Activated CD8-positive, alpha-beta T cell treated with anti-CD3 and anti-CD28 coated beads for 36 hours (primary cell): ENCODE results near the gene PRLH. TPM values are rescaled to one million over a fixed set of nuclear protein-coding genes. Genes with fewer than 3 reads are reported as not detected.
"Not testable (repeated sequence)": the region's sequence is repeated elsewhere in the genome, so short reads cannot be mapped to it uniquely, and the experiment has no call there.

Source experiments
- ATAC-seq: fragments of 200-7000 bp; cut with Tn5 transposase; one replicate; pipeline ENCODE4 v1.10.0; 2021; ENCODE audit warnings: mild to moderate bottlenecking, moderate library complexity
- CTCF ChIA-PET: fragments of 350-600 bp; sonication (Branson Sonifier 250); formaldehyde crosslinking; loops from one replicate; lab custom pipeline; 2021; ENCODE audit warnings: antibody characterized with exemption; lab: Charles Lee
- POLR2A ChIA-PET: fragments of 350-600 bp; sonication (Branson Sonifier 250); formaldehyde crosslinking; loops from one replicate; lab custom pipeline; 2021; ENCODE audit warnings: antibody characterized with exemption; lab: Charles Lee
- DNase-seq: peaks from one replicate; pipeline ENCODE4 v3.0.0-alpha.2; 2020
- H3K27ac Mint-ChIP-seq: one replicate; pipeline ENCODE4 v1.8.0; 2021; ENCODE audit warnings: mild to moderate bottlenecking, mixed read lengths
- H3K27me3 Mint-ChIP-seq: one replicate; pipeline ENCODE4 v1.8.0; 2021; ENCODE audit warnings: mixed read lengths
- H3K36me3 Mint-ChIP-seq: one replicate; pipeline ENCODE4 v1.8.0; 2021; ENCODE audit warnings: low read depth, mixed read lengths
- H3K4me1 Mint-ChIP-seq: one replicate; pipeline ENCODE4 v1.8.0; 2021; ENCODE audit warnings: low read depth, mixed read lengths
- H3K4me3 Mint-ChIP-seq: one replicate; pipeline ENCODE4 v1.8.0; 2021; ENCODE audit warnings: mild to moderate bottlenecking, moderate library complexity, mixed read lengths
- H3K9me3 Mint-ChIP-seq: one replicate; pipeline ENCODE4 v1.8.0; 2021; ENCODE audit warnings: mixed read lengths
- intact Hi-C: fragments of 100-400 bp; cut with micrococcal nuclease; formaldehyde crosslinking; loops from one replicate; pipeline ENCODE4 v1.10.0; 2022
- total RNA-seq, 2 experiments: library from RNA; stranded (reverse); gene quantifications; one replicate each; pipeline ENCODE4 v1.2.3, GENCODE V29; 2021
- TF ChIP-seq, protein P1 (sequence below): fragments of 200-600 bp; IDR thresholded peaks from one replicate; pipeline ENCODE4 v1.8.0; 2022; ENCODE audit warnings: antibody characterized with exemption, mild to moderate bottlenecking

The PRLH gene
- total RNA-seq, 2 experiments from 2014 or later = not detected

DNA sequence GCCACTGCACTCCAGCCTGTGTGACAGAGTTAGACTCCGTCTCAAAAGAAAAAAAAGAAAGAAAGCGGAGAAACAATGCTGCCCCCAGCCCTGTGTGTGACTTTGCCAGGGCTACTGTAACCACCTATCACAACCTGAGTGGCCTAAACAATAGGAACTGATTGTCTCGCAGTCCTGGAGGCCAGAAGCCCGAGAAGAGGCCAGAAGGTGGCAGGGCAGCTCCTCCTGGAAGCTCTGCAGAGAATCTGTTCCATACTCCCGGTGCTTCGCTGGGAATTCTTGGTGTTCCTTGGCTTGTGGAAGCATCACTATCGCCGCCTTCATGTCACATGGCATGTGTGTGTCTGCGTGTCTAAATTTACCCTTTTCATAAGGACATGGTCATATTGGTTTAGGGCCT is 38.6 kb downstream of the PRLH start:
- no peak for ATAC-seq
- Mint-ChIP-seq H3K27me3 (no peaks in the 10 kb centered on the region), H3K36me3 (no peaks in the 10 kb centered on the region), H3K4me3 (no peak overlapping the region), H3K4me1 (peaks cover 20% of the 10 kb centered on the region), H3K27ac (no peak overlapping the region), H3K9me3 (peaks cover 4% of the 10 kb centered on the region)
- no peak for DNase-seq
- ChIA-PET CTCF (interaction anchor here (1.5 to 4.1 kb wide), 2 partner anchors 23 to 140 kb away, joined by 3 to 31 read pairs; no protein-coding TSS in a partner anchor), POLR2A (no interaction called here)
- intact Hi-C loops = no loop called here
- TF ChIP-seq, protein P1, sequence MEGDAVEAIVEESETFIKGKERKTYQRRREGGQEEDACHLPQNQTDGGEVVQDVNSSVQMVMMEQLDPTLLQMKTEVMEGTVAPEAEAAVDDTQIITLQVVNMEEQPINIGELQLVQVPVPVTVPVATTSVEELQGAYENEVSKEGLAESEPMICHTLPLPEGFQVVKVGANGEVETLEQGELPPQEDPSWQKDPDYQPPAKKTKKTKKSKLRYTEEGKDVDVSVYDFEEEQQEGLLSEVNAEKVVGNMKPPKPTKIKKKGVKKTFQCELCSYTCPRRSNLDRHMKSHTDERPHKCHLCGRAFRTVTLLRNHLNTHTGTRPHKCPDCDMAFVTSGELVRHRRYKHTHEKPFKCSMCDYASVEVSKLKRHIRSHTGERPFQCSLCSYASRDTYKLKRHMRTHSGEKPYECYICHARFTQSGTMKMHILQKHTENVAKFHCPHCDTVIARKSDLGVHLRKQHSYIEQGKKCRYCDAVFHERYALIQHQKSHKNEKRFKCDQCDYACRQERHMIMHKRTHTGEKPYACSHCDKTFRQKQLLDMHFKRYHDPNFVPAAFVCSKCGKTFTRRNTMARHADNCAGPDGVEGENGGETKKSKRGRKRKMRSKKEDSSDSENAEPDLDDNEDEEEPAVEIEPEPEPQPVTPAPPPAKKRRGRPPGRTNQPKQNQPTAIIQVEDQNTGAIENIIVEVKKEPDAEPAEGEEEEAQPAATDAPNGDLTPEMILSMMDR = no peak

GRCh38 chr2:237606522-237606921 is 40.1 kb downstream of the PRLH start:
- H3K36me3 Mint-ChIP-seq, ATAC-seq, H3K27me3 Mint-ChIP-seq, DNase-seq, intact Hi-C loops, H3K27ac Mint-ChIP-seq, H3K9me3 Mint-ChIP-seq, H3K4me3 Mint-ChIP-seq: not testable (repeated sequence)
- H3K4me1 Mint-ChIP-seq = peaks cover 20% of the 10 kb centered on the region
- CTCF ChIA-PET = interaction anchor here (1.5 kb wide), 1 partner anchor 139 kb away, joined by 3 read pairs; no protein-coding TSS in a partner anchor
- POLR2A ChIA-PET = interaction anchor here (0.6 kb wide), 2 partner anchors 20 to 97 kb away, joined by 3 to 4 read pairs; no protein-coding TSS in a partner anchor

GRCh38 chr2:237612527-237613357 is 46.4 kb downstream of the PRLH start:
- Mint-ChIP-seq H3K27ac (no peak overlapping the region), H3K9me3 (no peaks in the 10 kb centered on the region), H3K4me3 (no peak overlapping the region), H3K27me3 (no peaks in the 10 kb centered on the region), H3K36me3 (no peaks in the 10 kb centered on the region), H3K4me1 (peaks cover 28% of the 10 kb centered on the region)
- ChIA-PET CTCF (interaction anchor here (1.0 to 1.8 kb wide), 3 partner anchors 23 to 41 kb away, joined by 3 to 4 read pairs (median 3); no protein-coding TSS in a partner anchor), POLR2A (no interaction called here)
- intact Hi-C loops = no loop called here
- TF ChIP-seq, protein P1 = no peak
- DNase-seq (no peak), ATAC-seq (no peak)

GRCh38 chr2:237613679-237614078 is 47.3 kb downstream of the PRLH start:
- intact Hi-C loops = no loop called here
- Mint-ChIP-seq H3K9me3 (no peaks in the 10 kb centered on the region), H3K4me1 (peaks cover 37% of the 10 kb centered on the region), H3K27ac (no peak overlapping the region), H3K4me3 (no peak overlapping the region), H3K36me3 (no peaks in the 10 kb centered on the region), H3K27me3 (no peaks in the 10 kb centered on the region)
- CTCF ChIA-PET = interaction anchor here (1.0 to 1.8 kb wide), 3 partner anchors 22 to 42 kb away, joined by 3 to 4 read pairs (median 3); no protein-coding TSS in a partner anchor
- POLR2A ChIA-PET = no interaction called here
- no peak for DNase-seq
- TF ChIP-seq, protein P1 = no peak
- ATAC-seq = no peak

DNA sequence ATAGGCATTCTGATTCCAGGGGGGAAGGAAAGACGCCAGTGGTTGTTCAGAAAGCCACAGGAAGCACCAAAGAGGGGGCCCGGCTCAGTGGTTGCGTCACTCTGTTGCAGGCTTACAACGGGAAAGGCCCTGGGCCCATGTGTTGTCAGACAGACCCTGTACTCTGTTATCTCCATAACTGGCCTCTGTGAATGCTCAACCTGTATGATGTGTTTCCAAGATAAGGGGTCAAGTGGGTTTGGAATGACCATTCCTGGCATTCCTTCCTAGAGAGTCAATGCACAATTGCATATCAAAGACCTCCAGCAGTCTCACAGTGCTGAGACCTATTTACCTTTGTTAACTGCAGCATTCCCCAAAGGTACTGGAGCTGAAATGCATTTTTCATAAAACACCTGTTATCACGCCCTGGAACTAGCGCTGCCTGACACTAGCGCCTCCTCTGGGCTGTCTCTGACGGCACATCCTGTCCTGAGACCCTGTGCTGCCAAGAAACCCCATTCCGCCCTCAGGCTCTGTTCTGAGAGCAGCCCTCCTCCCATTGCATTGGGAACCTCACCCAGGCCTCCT is 47.9 kb downstream of the PRLH start:
- H3K4me1 Mint-ChIP-seq = peaks cover 38% of the 10 kb centered on the region
- no peak overlapping the region for H3K4me3 Mint-ChIP-seq
- TF ChIP-seq, protein P1 = no peak
- H3K27ac Mint-ChIP-seq = no peak overlapping the region
- intact Hi-C loops = no loop called here
- ATAC-seq (peak; percentile 62), DNase-seq (peak; percentile 51)
- ChIA-PET POLR2A (interaction anchor here (1.4 kb wide), 1 partner anchor 13 kb away, joined by 3 read pairs; no protein-coding TSS in a partner anchor), CTCF (interaction anchor here (1.1 to 1.8 kb wide), 2 partner anchors 18 to 33 kb away, joined by 3 to 4 read pairs; no protein-coding TSS in a partner anchor)
- no peaks in the 10 kb centered on the region for H3K36me3 Mint-ChIP-seq
- H3K9me3 Mint-ChIP-seq = no peaks in the 10 kb centered on the region
- H3K27me3 Mint-ChIP-seq = no peaks in the 10 kb centered on the region
